Endothelial cell of umbilical vein (primary cell): ENCODE measurements around the gene ARL6IP4. TPM values are rescaled to one million over a fixed set of nuclear protein-coding genes. Genes with fewer than 3 reads are reported as not detected.

ENCODE experiments used
- BruUV-seq: library from RNA; stranded (reverse); fragments of 400-500 nt; replicated peaks from 2 replicates; lab custom pipeline; 2021; lab: Mats Ljungman, UMichigan
- CTCF ChIA-PET: fragments of 300-600, 350-600 bp; sonication (Branson Sonifier 250); formaldehyde crosslinking; loops from one replicate; lab custom pipeline; 2021; ENCODE audit warnings: antibody characterized with exemption, inconsistent platforms; lab: Charles Lee
- POLR2A ChIA-PET: fragments of 300-600, 350-600 bp; sonication (Branson Sonifier 250); formaldehyde crosslinking; loops from one replicate; lab custom pipeline; 2021; ENCODE audit warnings: antibody characterized with exemption, inconsistent platforms; lab: Charles Lee
- DNase-seq: peaks from one replicate; pipeline ENCODE4 v3.0.0-alpha.2; 2011; ENCODE audit warnings: low read depth, low spot score
- FAIRE-seq: peaks from 2 replicates; lab custom pipeline; 2011; peaks lifted over from hg19 to GRCh38; lab: Jason Lieb, UNC
- H2AFZ ChIP-seq: 2 replicates; pipeline ENCODE4 v1.6.0; 2012; ENCODE audit warnings: low read depth, low read length, control low read depth, inconsistent platforms
- H3K27ac ChIP-seq: 2 replicates; pipeline ENCODE4 v1.5.1; 2011; ENCODE audit warnings: low read depth, mild to moderate bottlenecking, control low read depth, low read length, moderate library complexity; ENCODE audit not compliant: insufficient read depth
- H3K27me3 ChIP-seq, 2 experiments: 2 replicates each; pipeline versions ENCODE4 v1.6.0 to v1.6.1; 2011; ENCODE audit warnings: low read length in 2 of 2, mixed read lengths in 1 of 2; ENCODE audit not compliant: control insufficient read depth in 2 of 2, insufficient read depth in 2 of 2
- H3K36me3 ChIP-seq, 2 experiments: 2 replicates in 1 of 2; 3 replicates in 1 of 2; pipeline ENCODE4 v1.5.1; 2011; ENCODE audit warnings: low read length in 2 of 2, mild to moderate bottlenecking in 1 of 2, moderate library complexity in 1 of 2; ENCODE audit not compliant: control insufficient read depth in 2 of 2, insufficient read depth in 2 of 2; ENCODE audit errors: extremely low read depth in 1 of 2
- H3K4me1 ChIP-seq: 3 replicates; pipeline ENCODE4 v1.5.1; 2011; ENCODE audit warnings: mild to moderate bottlenecking, low read length; ENCODE audit not compliant: control insufficient read depth, insufficient read depth; ENCODE audit errors: extremely low read depth
- H3K4me2 ChIP-seq: 2 replicates; pipeline ENCODE4 v1.6.1; 2011; ENCODE audit warnings: low read length, control low read depth, mixed read lengths; ENCODE audit not compliant: insufficient read depth
- H3K4me3 ChIP-seq, 3 experiments: fragments of 200-600 bp in 1 of 3; sonication (generic), shearing (Covaris generic) in 1 of 3; replicated peaks in 1 of 3; 2 replicates each; pipeline ENCODE4 v1.5.1; 2011 to 2016; ENCODE audit warnings: control low read depth in 3 of 3, low read length in 3 of 3, mild to moderate bottlenecking in 2 of 3, inconsistent platforms in 1 of 3, low read depth in 1 of 3, moderate library complexity in 1 of 3; ENCODE audit not compliant: insufficient read depth in 1 of 3
- H3K79me2 ChIP-seq: 2 replicates; pipeline ENCODE4 v1.6.0; 2012; ENCODE audit warnings: low read length, inconsistent platforms; ENCODE audit not compliant: control insufficient read depth, insufficient read depth
- H3K9ac ChIP-seq: replicated peaks from 2 replicates; pipeline ENCODE3; 2011; ENCODE audit warnings: low read length, control low read depth; ENCODE audit not compliant: insufficient read depth; ENCODE audit errors: extremely low read depth
- H3K9me1 ChIP-seq: replicated peaks from 3 replicates; pipeline ENCODE4 v1.6.0; 2011; ENCODE audit warnings: mild to moderate bottlenecking, low read length; ENCODE audit not compliant: control insufficient read depth, insufficient read depth; ENCODE audit errors: extremely low read depth
- H3K9me3 ChIP-seq: replicated peaks from 2 replicates; pipeline ENCODE4 v1.5.1; 2012; ENCODE audit warnings: low read length, inconsistent platforms; ENCODE audit not compliant: control insufficient read depth, insufficient read depth
- H4K20me1 ChIP-seq: replicated peaks from 2 replicates; pipeline ENCODE3; 2011; ENCODE audit warnings: mild to moderate bottlenecking, low read length; ENCODE audit not compliant: control insufficient read depth, insufficient read depth; ENCODE audit errors: extremely low read depth
- FOS ChIP-seq: IDR thresholded peaks from 2 replicates; pipeline ENCODE4 v1.6.1; 2011; ENCODE audit warnings: mild to moderate bottlenecking, low read length, moderate library complexity, borderline replicate concordance; ENCODE audit not compliant: insufficient read depth
- MYC ChIP-seq: IDR thresholded peaks from one replicate; pipeline ENCODE4 v1.6.1; 2011; ENCODE audit warnings: mild to moderate bottlenecking, low read depth, low read length
- dilution Hi-C: fragments of 300-500 bp; cut with MboI; formaldehyde crosslinking; loops from one replicate; pipeline ENCODE4 v1.15.0; 2019; ENCODE audit warnings: low sequenced_read_pairs; ENCODE audit not compliant: extremely low pct_ligation_motif_present
- intact Hi-C: fragments of 100-400 bp; cut with micrococcal nuclease; formaldehyde crosslinking; loops from one replicate; pipeline ENCODE4 v1.10.0; 2022
- polyA plus RNA-seq, 4 experiments: library from polyadenylated mRNA; depleted of rRNA in 3 of 4; stranded (reverse) in 3 of 4; unstranded in 1 of 4; fragments of >200 nt; gene quantifications; 2 replicates each; pipeline versions ENCODE4 v1.2.1 to v1.2.3, GENCODE V29; 2011 to 2012; ENCODE audit warnings: missing spikeins in 1 of 4
- total RNA-seq: library from RNA; stranded (reverse); gene quantifications from 2 replicates; pipeline ENCODE4 v1.2.3, GENCODE V29; 2021
- TF ChIP-seq, protein P1 (sequence below), 2 donors: IDR thresholded peaks; 1 replicate in 1 of 2; 2 replicates in 1 of 2; pipeline ENCODE4 v1.5.1; 2011; ENCODE audit warnings: low read length in 2 of 2, mild to moderate bottlenecking in 2 of 2, moderate library complexity in 2 of 2, control low read depth in 1 of 2, inconsistent platforms in 1 of 2, low read depth in 1 of 2; ENCODE audit not compliant: insufficient read depth in 1 of 2; ENCODE audit errors: extremely low read depth in 1 of 2

ARL6IP4 gene
- total and polyA plus RNA-seq, 2 donors (not counting 3 experiments of a cell fraction or from before 2014, with no cell fraction given), result 193 to 226 TPM

DNA sequence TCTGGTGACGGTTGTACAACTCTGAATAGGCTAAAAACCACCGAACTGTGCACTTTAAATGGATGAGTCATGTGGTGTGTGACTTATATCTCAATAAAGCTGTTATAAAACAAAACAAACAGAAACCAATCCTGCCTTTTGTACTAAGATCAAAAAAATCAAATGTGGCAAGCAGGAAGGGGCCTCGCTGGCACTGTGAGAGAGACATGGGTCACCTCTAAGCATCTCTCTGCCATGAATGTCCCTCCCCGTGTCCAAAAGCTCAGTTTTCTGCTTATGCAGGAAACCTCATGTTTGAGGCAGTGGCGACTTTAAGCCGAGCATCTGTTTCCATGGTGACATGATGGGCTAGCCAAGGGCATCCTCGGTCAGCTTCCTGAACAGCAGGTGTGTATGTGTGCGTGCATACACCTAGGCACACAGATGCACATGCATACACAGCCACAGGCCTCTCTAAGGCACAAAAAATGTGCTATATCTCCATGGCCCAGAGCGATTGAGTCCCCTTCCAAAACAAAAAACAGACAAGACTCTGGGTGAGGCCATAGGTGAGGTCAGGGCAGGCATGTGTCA lies 44.4 kb downstream of the ARL6IP4 start:
- FAIRE-seq, result peak; percentile 37
- BruUV-seq, result no TSS peak

More for the DNA sequence above, 44.4 kb downstream of the ARL6IP4 start:
- ChIA-PET CTCF (no interaction called here), POLR2A (no interaction called here)
- TF ChIP-seq, protein P1, sequence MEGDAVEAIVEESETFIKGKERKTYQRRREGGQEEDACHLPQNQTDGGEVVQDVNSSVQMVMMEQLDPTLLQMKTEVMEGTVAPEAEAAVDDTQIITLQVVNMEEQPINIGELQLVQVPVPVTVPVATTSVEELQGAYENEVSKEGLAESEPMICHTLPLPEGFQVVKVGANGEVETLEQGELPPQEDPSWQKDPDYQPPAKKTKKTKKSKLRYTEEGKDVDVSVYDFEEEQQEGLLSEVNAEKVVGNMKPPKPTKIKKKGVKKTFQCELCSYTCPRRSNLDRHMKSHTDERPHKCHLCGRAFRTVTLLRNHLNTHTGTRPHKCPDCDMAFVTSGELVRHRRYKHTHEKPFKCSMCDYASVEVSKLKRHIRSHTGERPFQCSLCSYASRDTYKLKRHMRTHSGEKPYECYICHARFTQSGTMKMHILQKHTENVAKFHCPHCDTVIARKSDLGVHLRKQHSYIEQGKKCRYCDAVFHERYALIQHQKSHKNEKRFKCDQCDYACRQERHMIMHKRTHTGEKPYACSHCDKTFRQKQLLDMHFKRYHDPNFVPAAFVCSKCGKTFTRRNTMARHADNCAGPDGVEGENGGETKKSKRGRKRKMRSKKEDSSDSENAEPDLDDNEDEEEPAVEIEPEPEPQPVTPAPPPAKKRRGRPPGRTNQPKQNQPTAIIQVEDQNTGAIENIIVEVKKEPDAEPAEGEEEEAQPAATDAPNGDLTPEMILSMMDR (IDR thresholded peaks at IDR 0.05; ENCODE audit: extremely low read depth in 1 of 2, insufficient read depth in 1 of 2, low read depth in 1 of 2, low read length in 2 of 2), result no peak
- TF ChIP-seq MYC (no peak), FOS (peak; percentile 43)
- no peak overlapping the region for H3K9ac ChIP-seq
- dilution Hi-C loops (no loop called here), intact Hi-C loops (no loop called here)
- H4K20me1 ChIP-seq, result no peaks in the 10 kb centered on the region
- no peak for DNase-seq
- H3K4me3 ChIP-seq, result no peak overlapping the region
- no peaks in the 10 kb centered on the region for H3K36me3 ChIP-seq
- no peak overlapping the region for H3K4me2 ChIP-seq
- H2AFZ ChIP-seq, result no peak overlapping the region
- H3K9me1 ChIP-seq, result no peaks in the 10 kb centered on the region
- peaks cover 3% of the 10 kb centered on the region for H3K4me1 ChIP-seq
- no peak overlapping the region for H3K27ac ChIP-seq
- no peaks in the 10 kb centered on the region for H3K79me2 ChIP-seq
- no peaks in the 10 kb centered on the region for H3K9me3 ChIP-seq
- no peaks in the 10 kb centered on the region for H3K27me3 ChIP-seq
